PC-3 (cell line): Measurements from ENCODE around the gene NPHP1. TPM values are rescaled to one million over a fixed set of nuclear protein-coding genes. Genes with fewer than 3 reads are reported as not detected.

Experiments
- ATAC-seq: fragments of 200-7000 bp; cut with Tn5 transposase; 2 replicates; pipeline ENCODE4 v1.9.1; 2020; ENCODE audit warnings: mild to moderate bottlenecking, moderate library complexity
- BruUV-seq: library from RNA; stranded (reverse); fragments of 400-500 nt; replicated peaks from 2 replicates; lab custom pipeline; 2021; lab: Mats Ljungman, UMichigan
- CTCF ChIA-PET: fragments of 300-600 bp; sonication (Branson Sonifier 250); formaldehyde crosslinking; loops from one replicate; lab custom pipeline; 2022; ENCODE audit warnings: antibody characterized with exemption; lab: Charles Lee
- POLR2A ChIA-PET: fragments of 300-600 bp; sonication (Branson Sonifier 250); formaldehyde crosslinking; loops from one replicate; lab custom pipeline; 2022; ENCODE audit warnings: antibody characterized with exemption; ENCODE audit not compliant: unreplicated experiment; lab: Charles Lee
- DNase-seq: peaks from one replicate; pipeline ENCODE4 v3.0.0-alpha.2; 2015
- H2AFZ ChIP-seq: fragments of 300-600 bp; sonication (generic); 2 replicates; pipeline ENCODE4 v1.6.0; 2016; ENCODE audit warnings: antibody characterized with exemption, low read length
- H3F3A ChIP-seq: fragments of 300-600 bp; sonication (generic); one replicate; pipeline ENCODE4 v1.6.0; 2017; ENCODE audit warnings: antibody characterized with exemption, low read length, control low read depth, mild to moderate bottlenecking; ENCODE audit not compliant: unreplicated experiment
- H3K27ac ChIP-seq: fragments of 300-600 bp; sonication (generic); 2 replicates; pipeline ENCODE4 v1.5.1; 2016; ENCODE audit warnings: mild to moderate bottlenecking, low read length
- H3K27me3 ChIP-seq: fragments of 300-600 bp; sonication (generic); 2 replicates; pipeline ENCODE4 v1.6.1; 2016; ENCODE audit warnings: low read length, mixed read lengths
- H3K36me3 ChIP-seq: fragments of 300-600 bp; sonication (generic); 2 replicates; pipeline ENCODE4 v1.6.1; 2016; ENCODE audit warnings: low read depth, mixed run types, low read length, mixed read lengths
- H3K4me1 ChIP-seq: fragments of 300-600 bp; sonication (generic); 2 replicates; pipeline ENCODE4 v1.5.1; 2016; ENCODE audit warnings: low read length; ENCODE audit not compliant: insufficient read depth
- H3K4me2 ChIP-seq: fragments of 300-600 bp; sonication (generic); 2 replicates; pipeline ENCODE4 v1.6.0; 2016; ENCODE audit warnings: low read length
- H3K4me3 ChIP-seq: fragments of 300-600 bp; sonication (generic); 2 replicates; pipeline ENCODE4 v1.5.1; 2016; ENCODE audit warnings: mild to moderate bottlenecking, low read length, mixed read lengths
- H3K79me2 ChIP-seq: fragments of 300-600 bp; sonication (generic); 2 replicates; pipeline ENCODE4 v1.6.1; 2017; ENCODE audit warnings: low read length, mixed read lengths
- H3K9ac ChIP-seq: fragments of 300-600 bp; sonication (generic); 2 replicates; pipeline ENCODE4 v1.6.0; 2016; ENCODE audit warnings: mild to moderate bottlenecking, low read length
- H3K9me2 ChIP-seq: fragments of 300-600 bp; sonication (generic); replicated peaks from 2 replicates; pipeline ENCODE4 v1.6.1; 2016; ENCODE audit warnings: mixed run types, low read length, mixed read lengths
- H3K9me3 ChIP-seq: fragments of 300-600 bp; sonication (generic); 2 replicates; pipeline ENCODE4 v1.6.1; 2016; ENCODE audit warnings: low read length, mixed read lengths
- H4K20me1 ChIP-seq: fragments of 300-600 bp; sonication (generic); 2 replicates; pipeline ENCODE4 v1.6.1; 2016; ENCODE audit warnings: low read length, mixed read lengths
- EZH2 ChIP-seq: fragments of 300-600 bp; sonication (generic); IDR thresholded peaks from one replicate; pipeline ENCODE4 v1.6.1; 2017; ENCODE audit warnings: antibody characterized with exemption, mild to moderate bottlenecking, low read length; ENCODE audit not compliant: unreplicated experiment
- EZH2phosphoT487 ChIP-seq: fragments of 300-600 bp; sonication (generic); IDR thresholded peaks from 2 replicates; pipeline ENCODE4 v1.6.1; 2018; ENCODE audit warnings: mild to moderate bottlenecking, antibody characterized with exemption, low read length, borderline replicate concordance
- intact Hi-C: fragments of 100-400 bp; cut with micrococcal nuclease; formaldehyde crosslinking; loops from 2 replicates; pipeline ENCODE4 v1.9.0; 2023
- total RNA-seq: library from RNA; depleted of rRNA; stranded (reverse); fragments of >200 nt; gene quantifications from 2 replicates; pipeline ENCODE4 v1.2.3, GENCODE V29; 2014
- TF ChIP-seq, protein P1 (sequence below): fragments of 300-600 bp; sonication (generic); conservative IDR thresholded peaks from 2 replicates; pipeline ENCODE4 v1.5.1; 2017; ENCODE audit warnings: antibody characterized with exemption, low read depth, mild to moderate bottlenecking, low read length

Gene NPHP1
- total RNA-seq, 1 experiment from 2014 or later: 4.2 TPM

DNA sequence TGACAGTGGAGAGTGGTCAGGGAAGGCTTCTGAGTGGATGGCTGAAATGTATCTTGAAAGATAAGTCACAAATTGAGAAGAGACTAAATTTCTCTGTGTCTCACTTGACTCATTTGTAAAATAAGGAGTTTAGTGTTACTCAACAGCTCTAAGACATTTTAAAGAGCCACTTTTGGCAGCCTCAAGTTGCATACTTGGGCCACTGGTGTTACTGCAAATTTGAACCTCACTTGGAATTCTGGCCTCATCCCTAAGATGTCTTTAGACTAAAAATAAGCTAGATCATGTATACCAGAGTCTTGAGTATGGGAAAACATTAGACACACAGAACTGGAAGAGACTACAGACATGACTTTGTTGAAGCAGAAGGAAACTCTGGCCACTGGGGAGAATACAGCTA, 12.0 kb upstream of the NPHP1 start:
- Histone ChIP-seq H3K36me3 (no peaks in the 10 kb centered on the region), H3K79me2 (peaks cover 10% of the 10 kb centered on the region), H3K9me2 (no peaks in the 10 kb centered on the region), H3K4me3 (no peak overlapping the region), H4K20me1 (no peaks in the 10 kb centered on the region), H3K4me2 (no peak overlapping the region), H3K4me1 (no peaks in the 10 kb centered on the region), H3K9me3 (no peaks in the 10 kb centered on the region), H3K9ac (no peak overlapping the region), H3K27ac (no peak overlapping the region), H3K27me3 (no peaks in the 10 kb centered on the region), H3F3A (no peaks in the 10 kb centered on the region), H2AFZ (no peak overlapping the region)
- TF ChIP-seq EZH2phosphoT487 (no peak), EZH2 (no peak)
- TF ChIP-seq, protein P1, sequence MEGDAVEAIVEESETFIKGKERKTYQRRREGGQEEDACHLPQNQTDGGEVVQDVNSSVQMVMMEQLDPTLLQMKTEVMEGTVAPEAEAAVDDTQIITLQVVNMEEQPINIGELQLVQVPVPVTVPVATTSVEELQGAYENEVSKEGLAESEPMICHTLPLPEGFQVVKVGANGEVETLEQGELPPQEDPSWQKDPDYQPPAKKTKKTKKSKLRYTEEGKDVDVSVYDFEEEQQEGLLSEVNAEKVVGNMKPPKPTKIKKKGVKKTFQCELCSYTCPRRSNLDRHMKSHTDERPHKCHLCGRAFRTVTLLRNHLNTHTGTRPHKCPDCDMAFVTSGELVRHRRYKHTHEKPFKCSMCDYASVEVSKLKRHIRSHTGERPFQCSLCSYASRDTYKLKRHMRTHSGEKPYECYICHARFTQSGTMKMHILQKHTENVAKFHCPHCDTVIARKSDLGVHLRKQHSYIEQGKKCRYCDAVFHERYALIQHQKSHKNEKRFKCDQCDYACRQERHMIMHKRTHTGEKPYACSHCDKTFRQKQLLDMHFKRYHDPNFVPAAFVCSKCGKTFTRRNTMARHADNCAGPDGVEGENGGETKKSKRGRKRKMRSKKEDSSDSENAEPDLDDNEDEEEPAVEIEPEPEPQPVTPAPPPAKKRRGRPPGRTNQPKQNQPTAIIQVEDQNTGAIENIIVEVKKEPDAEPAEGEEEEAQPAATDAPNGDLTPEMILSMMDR: no peak
- DNase-seq (no peak), ATAC-seq (no peak)
- ChIA-PET POLR2A (no interaction called here), CTCF (no interaction called here)
- BruUV-seq: no TSS peak
- intact Hi-C loops: no loop called here

DNA sequence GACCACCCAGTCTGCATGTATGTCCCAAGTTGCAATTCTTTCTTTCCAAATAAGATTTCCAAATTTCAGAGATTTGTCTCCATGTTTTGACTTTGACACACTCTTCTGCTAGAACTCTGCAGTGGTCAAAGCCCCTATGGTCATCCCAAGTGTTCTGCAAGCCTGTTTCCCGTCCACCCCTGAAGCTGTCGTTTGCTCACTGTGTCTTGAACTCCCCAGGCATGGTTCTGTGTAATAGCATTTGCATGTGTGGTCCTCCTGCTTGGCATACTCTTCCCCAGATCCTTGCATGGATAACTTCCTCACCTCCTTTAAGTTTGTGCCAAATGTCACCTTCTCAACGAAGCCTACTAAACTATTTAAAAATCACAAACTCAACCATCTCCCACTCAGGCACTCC, 11.4 kb upstream of the NPHP1 start:
- intact Hi-C loops: no loop called here
- Histone ChIP-seq H3K4me2 (no peak overlapping the region), H3K9me2 (no peaks in the 10 kb centered on the region), H3K27me3 (no peaks in the 10 kb centered on the region), H4K20me1 (no peaks in the 10 kb centered on the region), H2AFZ (no peak overlapping the region), H3K9ac (no peak overlapping the region), H3K4me3 (no peak overlapping the region), H3K9me3 (no peaks in the 10 kb centered on the region), H3K27ac (no peak overlapping the region), H3K4me1 (no peaks in the 10 kb centered on the region), H3F3A (no peaks in the 10 kb centered on the region), H3K36me3 (no peaks in the 10 kb centered on the region), H3K79me2 (peaks cover 15% of the 10 kb centered on the region)
- TF ChIP-seq, protein P1: no peak
- TF ChIP-seq EZH2phosphoT487 (no peak), EZH2 (no peak)
- no TSS peak for BruUV-seq
- DNase-seq: no peak
- POLR2A ChIA-PET: no interaction called here
- CTCF ChIA-PET: no interaction called here
- ATAC-seq: no peak

DNA sequence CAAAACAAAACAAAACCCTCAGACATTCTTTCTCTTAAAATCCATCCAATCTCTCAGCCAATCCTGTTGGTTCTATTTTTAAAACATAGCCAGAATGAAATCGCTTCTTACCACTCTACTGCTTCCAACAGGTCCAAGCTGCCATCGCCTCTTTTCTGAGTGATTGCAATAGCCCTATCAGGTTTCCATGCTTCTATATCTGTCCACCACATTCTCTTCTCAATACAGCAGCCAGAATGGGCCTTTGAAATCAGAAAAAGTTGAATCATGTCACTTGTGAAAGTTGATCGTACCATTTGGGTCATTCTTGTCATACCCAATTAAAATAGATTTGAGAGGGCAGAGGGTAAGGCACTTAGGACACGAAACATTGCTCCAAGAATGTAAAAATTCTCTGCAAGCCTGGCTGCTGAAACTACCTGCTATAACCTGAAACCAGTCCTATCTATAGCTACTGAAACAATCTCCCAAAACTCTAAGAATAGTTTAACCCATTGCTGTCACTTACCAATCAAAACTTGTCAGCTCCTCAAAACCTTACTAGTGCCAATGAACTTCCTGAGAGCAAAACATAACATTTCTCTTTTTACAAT, 10.8 kb upstream of the NPHP1 start:
- DNase-seq: no peak
- ChIA-PET POLR2A (no interaction called here), CTCF (no interaction called here)
- Histone ChIP-seq H3K27me3 (no peaks in the 10 kb centered on the region), H3K4me2 (no peak overlapping the region), H2AFZ (no peak overlapping the region), H4K20me1 (no peaks in the 10 kb centered on the region), H3K36me3 (no peaks in the 10 kb centered on the region), H3K79me2 (peaks cover 21% of the 10 kb centered on the region), H3K9ac (no peak overlapping the region), H3K27ac (no peak overlapping the region), H3K4me1 (no peaks in the 10 kb centered on the region), H3K4me3 (no peak overlapping the region), H3K9me2 (no peaks in the 10 kb centered on the region), H3K9me3 (no peaks in the 10 kb centered on the region), H3F3A (no peaks in the 10 kb centered on the region)
- intact Hi-C loops: no loop called here
- no peak for ATAC-seq
- no TSS peak for BruUV-seq
- TF ChIP-seq, protein P1: no peak
- TF ChIP-seq EZH2 (no peak), EZH2phosphoT487 (no peak)
